Lung (tissue), 12 donors: ENCODE measurements around the gene LYZL1. TPM values are rescaled to one million over a fixed set of nuclear protein-coding genes. Genes with fewer than 3 reads are reported as not detected.

ENCODE experiments used
- ATAC-seq: fragments of 200-7000 bp; cut with Tn5 transposase; one replicate; pipeline ENCODE4 v1.9.1; 2020; ENCODE audit warnings: moderate number of reproducible peaks; ENCODE audit not compliant: insufficient read depth, low FRiP score
- DNase-seq, 3 donors: peaks; one replicate each; pipeline ENCODE4 v3.0.0-alpha.2; 2013 to 2017
- H3K27ac ChIP-seq, 2 donors: one replicate each; pipeline ENCODE4 v1.5.1; 2013; ENCODE audit warnings: mild to moderate bottlenecking in 2 of 2, moderate library complexity in 2 of 2, control low read depth in 1 of 2, inconsistent platforms in 1 of 2, low read depth in 1 of 2, low read length in 1 of 2
- H3K27me3 ChIP-seq, 3 donors: one replicate each; pipeline ENCODE4 v1.5.1; 2013; ENCODE audit warnings: low read length in 2 of 3; ENCODE audit not compliant: control insufficient read depth in 3 of 3, insufficient read depth in 3 of 3
- H3K36me3 ChIP-seq, 4 donors: one replicate each; pipeline ENCODE4 v1.5.1; 2013; ENCODE audit warnings: low read length in 4 of 4, mild to moderate bottlenecking in 1 of 4, moderate library complexity in 1 of 4; ENCODE audit not compliant: control insufficient read depth in 4 of 4, insufficient read depth in 4 of 4
- H3K4me1 ChIP-seq, 5 donors: one replicate each; pipeline ENCODE4 v1.5.1; 2013; ENCODE audit warnings: low read length in 5 of 5, mild to moderate bottlenecking in 2 of 5, moderate library complexity in 1 of 5; ENCODE audit not compliant: control insufficient read depth in 5 of 5, insufficient read depth in 5 of 5
- H3K4me3 ChIP-seq: one replicate; pipeline ENCODE4 v1.5.1; 2013; ENCODE audit warnings: mild to moderate bottlenecking, control low read depth, moderate library complexity
- H3K9ac ChIP-seq, 2 donors: one replicate each; pipeline ENCODE4 v1.5.1; 2013; ENCODE audit warnings: low read length in 2 of 2, control low read depth in 1 of 2; ENCODE audit not compliant: insufficient read depth in 1 of 2
- H3K9me3 ChIP-seq, 4 donors: one replicate each; pipeline ENCODE4 v1.5.1; 2013; ENCODE audit warnings: low read length in 3 of 4, mild to moderate bottlenecking in 1 of 4, moderate library complexity in 1 of 4; ENCODE audit not compliant: control insufficient read depth in 4 of 4, insufficient read depth in 3 of 4
- WGBS, 2 donors: extraction: QIAGEN DNeasy Blood & Tissue Kit; methylation state at CpG; one replicate each; pipeline ENCODE4 v1.1.7; 2013; 5-methylcytosine and 5-hydroxymethylcytosine counted together
- polyA plus RNA-seq, 2 donors: library from polyadenylated mRNA; stranded (reverse); fragments of 200-250 nt; gene quantifications; one replicate each; pipeline ENCODE4 v1.2.1, GENCODE V29; 2013
- total RNA-seq, 2 donors: library from RNA; depleted of rRNA in 1 of 2; stranded (reverse); fragments of >200 nt in 1 of 2; gene quantifications; one replicate each; pipeline ENCODE4 v1.2.1, GENCODE V29; 2014 to 2021
- TF ChIP-seq, protein P1 (sequence below): IDR thresholded peaks from 2 replicates; pipeline ENCODE4 v1.5.1; 2012; ENCODE audit warnings: mild to moderate bottlenecking; ENCODE audit errors: control extremely low read depth, extremely low read depth
- donor health status: control.
- donor health status: control.
- donor health status: Bipolar disorder and iron deficiency.
- donor health status: healthy.
- donor health status: DM: yes; HTN: yes; CAD: no.

The LYZL1 gene
- total and polyA plus RNA-seq, 4 donors = not detected

GRCh38 chr10:29245476-29245875, 43.4 kb upstream of the LYZL1 start:
- DNase-seq = no peak
- Histone ChIP-seq H3K27me3 (no peaks in the 10 kb centered on the region), H3K4me3 (no peak overlapping the region), H3K9me3 (peaks cover 0 to 2% (median 0%) of the 10 kb centered on the region in 4 donors), H3K9ac (no peak overlapping the region), H3K4me1 (peaks cover 0 to 16% (median 0%) of the 10 kb centered on the region in 5 donors), H3K36me3 (no peaks in the 10 kb centered on the region), H3K27ac (no peak overlapping the region)
- TF ChIP-seq, protein P1, sequence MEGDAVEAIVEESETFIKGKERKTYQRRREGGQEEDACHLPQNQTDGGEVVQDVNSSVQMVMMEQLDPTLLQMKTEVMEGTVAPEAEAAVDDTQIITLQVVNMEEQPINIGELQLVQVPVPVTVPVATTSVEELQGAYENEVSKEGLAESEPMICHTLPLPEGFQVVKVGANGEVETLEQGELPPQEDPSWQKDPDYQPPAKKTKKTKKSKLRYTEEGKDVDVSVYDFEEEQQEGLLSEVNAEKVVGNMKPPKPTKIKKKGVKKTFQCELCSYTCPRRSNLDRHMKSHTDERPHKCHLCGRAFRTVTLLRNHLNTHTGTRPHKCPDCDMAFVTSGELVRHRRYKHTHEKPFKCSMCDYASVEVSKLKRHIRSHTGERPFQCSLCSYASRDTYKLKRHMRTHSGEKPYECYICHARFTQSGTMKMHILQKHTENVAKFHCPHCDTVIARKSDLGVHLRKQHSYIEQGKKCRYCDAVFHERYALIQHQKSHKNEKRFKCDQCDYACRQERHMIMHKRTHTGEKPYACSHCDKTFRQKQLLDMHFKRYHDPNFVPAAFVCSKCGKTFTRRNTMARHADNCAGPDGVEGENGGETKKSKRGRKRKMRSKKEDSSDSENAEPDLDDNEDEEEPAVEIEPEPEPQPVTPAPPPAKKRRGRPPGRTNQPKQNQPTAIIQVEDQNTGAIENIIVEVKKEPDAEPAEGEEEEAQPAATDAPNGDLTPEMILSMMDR = no peak
- ATAC-seq = no peak
- WGBS, 2 donors = 84 to 93% methylated on average over 11 of the region's 11 CpGs

DNA sequence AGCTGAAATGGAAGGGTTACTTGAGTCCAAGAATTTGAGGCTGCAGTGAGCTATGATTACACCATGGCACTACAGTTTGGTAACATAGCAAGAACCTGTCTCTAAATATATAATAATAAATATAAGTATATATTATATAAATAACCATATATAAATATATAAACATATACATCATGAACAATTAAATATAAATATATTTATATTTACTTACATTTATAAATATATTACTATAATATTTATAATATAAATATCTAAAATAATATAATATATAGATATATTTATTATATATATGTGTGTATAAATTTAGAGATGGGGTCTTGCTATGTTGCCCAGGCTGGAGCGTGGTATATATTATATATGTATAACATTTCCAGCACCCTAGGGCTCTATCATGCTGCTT, 42.4 kb upstream of the LYZL1 start:
- 94 to 96% methylated on average over 1 of the region's 1 CpG for WGBS, 2 donors
- TF ChIP-seq, protein P1 = no peak

DNA sequence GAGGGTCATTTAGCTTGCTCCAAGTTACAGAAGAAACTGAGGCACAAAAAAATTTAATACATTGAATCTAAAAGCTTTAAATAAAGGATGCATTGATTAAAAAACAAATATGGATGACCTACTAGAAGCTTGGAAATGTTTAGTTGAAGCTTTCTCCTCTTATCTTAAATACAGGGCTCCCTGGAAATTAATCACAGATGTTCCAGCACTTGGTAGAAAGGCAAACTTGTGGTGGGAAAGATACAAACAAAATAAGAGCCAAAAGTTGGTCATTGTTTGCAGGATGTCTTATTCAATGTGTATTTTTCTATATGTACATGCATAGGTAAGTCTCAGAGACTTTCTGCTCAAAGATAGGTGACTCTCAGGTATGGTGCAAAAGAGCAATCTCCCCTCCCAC, 40.7 kb upstream of the LYZL1 start:
- Histone ChIP-seq H3K9me3 (peaks cover 0 to 3% (median 0%) of the 10 kb centered on the region in 4 donors), H3K36me3 (no peaks in the 10 kb centered on the region), H3K27me3 (no peaks in the 10 kb centered on the region), H3K9ac (no peak overlapping the region), H3K4me1 (peaks cover 0 to 18% (median 5%) of the 10 kb centered on the region in 5 donors), H3K4me3 (no peak overlapping the region), H3K27ac (no peak overlapping the region)
- no peak for ATAC-seq
- no peak for DNase-seq
- TF ChIP-seq, protein P1 = no peak

More for the DNA sequence above, 42.4 kb upstream of the LYZL1 start:
- no peak for ATAC-seq
- H3K4me1 ChIP-seq = peaks cover 0 to 11% (median 0%) of the 10 kb centered on the region in 5 donors
- no peak for DNase-seq
- H3K4me3 ChIP-seq = no peak overlapping the region
- H3K27ac ChIP-seq = no peak overlapping the region
- H3K27me3 ChIP-seq = no peaks in the 10 kb centered on the region
- H3K9me3 ChIP-seq = peaks cover 0 to 3% (median 0%) of the 10 kb centered on the region in 4 donors
- H3K36me3 ChIP-seq = no peaks in the 10 kb centered on the region
- H3K9ac ChIP-seq = no peak overlapping the region

DNA sequence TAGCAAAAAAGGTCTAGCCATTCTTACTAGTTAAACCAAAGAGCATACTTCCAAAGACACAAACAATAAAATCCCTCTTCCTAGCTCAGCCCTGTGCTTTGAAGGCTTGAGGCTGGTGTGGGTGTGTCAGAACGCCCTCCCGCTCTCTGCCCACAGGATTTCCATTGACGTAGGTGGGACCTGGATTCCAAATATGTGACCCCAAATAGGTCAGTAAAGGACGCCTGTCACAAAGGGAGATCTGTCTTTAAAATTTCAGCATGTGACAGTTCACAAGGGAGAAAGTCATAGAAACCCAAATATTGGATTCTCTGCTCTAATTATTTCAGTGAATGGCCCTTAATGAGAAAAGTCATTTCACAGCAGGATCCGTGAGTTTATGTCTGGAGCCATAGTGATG, 39.9 kb upstream of the LYZL1 start:
- H3K9me3 ChIP-seq = peaks cover 0 to 3% (median 0%) of the 10 kb centered on the region in 4 donors
- ATAC-seq (no peak), DNase-seq (no peak)
- H3K4me3 ChIP-seq = no peak overlapping the region
- no peak overlapping the region for H3K9ac ChIP-seq
- H3K4me1 ChIP-seq = peaks cover 0 to 27% (median 11%) of the 10 kb centered on the region in 5 donors
- H3K27ac ChIP-seq = no peak overlapping the region
- 81 to 88% methylated on average over 5 of the region's 5 CpGs for WGBS, 2 donors
- TF ChIP-seq, protein P1 = no peak
- no peaks in the 10 kb centered on the region for H3K27me3 ChIP-seq
- H3K36me3 ChIP-seq = no peaks in the 10 kb centered on the region
